Mesendoderm (in vitro differentiated cells): ENCODE data around the gene NUDCD3.

Experiments used
- DNase-seq: peaks from one replicate; pipeline ENCODE4 v3.0.0; 2013
- H2AK5ac ChIP-seq: 2 replicates; pipeline ENCODE4 v1.6.1; 2013; ENCODE audit warnings: low read length, inconsistent platforms
- H2BK120ac ChIP-seq: 2 replicates; pipeline ENCODE4 v1.6.1; 2013; ENCODE audit warnings: low read depth, mild to moderate bottlenecking, low read length, moderate library complexity, mixed read lengths
- H2BK15ac ChIP-seq: replicated peaks from 2 replicates; pipeline ENCODE4 v1.6.1; 2013; ENCODE audit warnings: low read depth, mild to moderate bottlenecking, moderate library complexity
- H2BK5ac ChIP-seq: 2 replicates; pipeline ENCODE4 v1.6.1; 2013; ENCODE audit warnings: low read length, inconsistent platforms
- H3K18ac ChIP-seq: 2 replicates; pipeline ENCODE4 v1.6.1; 2013; ENCODE audit warnings: mild to moderate bottlenecking, low read length, mixed read lengths
- H3K23ac ChIP-seq: one replicate; pipeline ENCODE4 v1.6.1; 2013; ENCODE audit warnings: low read length
- H3K27ac ChIP-seq: 2 replicates; pipeline ENCODE4 v1.5.1; 2013; ENCODE audit warnings: low read depth, mild to moderate bottlenecking, inconsistent platforms, low read length, moderate library complexity
- H3K27me3 ChIP-seq: 2 replicates; pipeline ENCODE4 v1.6.1; 2013; ENCODE audit warnings: low read length, control low read depth, mild to moderate bottlenecking, inconsistent platforms; ENCODE audit not compliant: insufficient read depth, poor library complexity
- H3K36me3 ChIP-seq: 2 replicates; pipeline ENCODE4 v1.6.1; 2013; ENCODE audit warnings: low read length, inconsistent platforms; ENCODE audit not compliant: control insufficient read depth, insufficient read depth
- H3K4ac ChIP-seq: one replicate; pipeline ENCODE4 v1.6.1; 2013; ENCODE audit warnings: low read depth, mild to moderate bottlenecking, low read length, moderate library complexity
- H3K4me1 ChIP-seq: 2 replicates; pipeline ENCODE4 v1.6.1; 2013; ENCODE audit warnings: low read depth, low read length, inconsistent platforms; ENCODE audit not compliant: control insufficient read depth
- H3K4me2 ChIP-seq: 2 replicates; pipeline ENCODE4 v1.6.1; 2013; ENCODE audit warnings: low read length
- H3K4me3 ChIP-seq: 2 replicates; pipeline ENCODE4 v1.5.1; 2013; ENCODE audit warnings: mild to moderate bottlenecking, low read length
- H3K56ac ChIP-seq: one replicate; pipeline ENCODE4 v1.6.1; 2013; ENCODE audit warnings: low read length
- H3K79me1 ChIP-seq: 2 replicates; pipeline ENCODE4 v1.6.1; 2013; ENCODE audit warnings: low read length, inconsistent platforms
- H3K79me2 ChIP-seq: 2 replicates; pipeline ENCODE4 v1.6.1; 2013; ENCODE audit warnings: mild to moderate bottlenecking, low read length; ENCODE audit not compliant: control insufficient read depth, insufficient read depth
- H3K9ac ChIP-seq: 2 replicates; pipeline ENCODE4 v1.6.1; 2013; ENCODE audit warnings: low read length, inconsistent platforms
- H4K5ac ChIP-seq: one replicate; pipeline ENCODE4 v1.6.1; 2013; ENCODE audit warnings: low read length
- H4K8ac ChIP-seq: one replicate; pipeline ENCODE4 v1.6.1; 2013; ENCODE audit warnings: low read depth, mild to moderate bottlenecking, control low read depth, low read length, moderate library complexity
- WGBS: extraction: QIAGEN DNeasy Blood & Tissue Kit; methylation state at CpG from one replicate; pipeline ENCODE4 v1.1.7; 2013; ENCODE audit warnings: low lambda C conversion rate, missing lambda C conversion rate; ENCODE audit not compliant: insufficient coverage; ENCODE audit errors: extremely low coverage; 5-methylcytosine and 5-hydroxymethylcytosine counted together

Gene NUDCD3

DNA sequence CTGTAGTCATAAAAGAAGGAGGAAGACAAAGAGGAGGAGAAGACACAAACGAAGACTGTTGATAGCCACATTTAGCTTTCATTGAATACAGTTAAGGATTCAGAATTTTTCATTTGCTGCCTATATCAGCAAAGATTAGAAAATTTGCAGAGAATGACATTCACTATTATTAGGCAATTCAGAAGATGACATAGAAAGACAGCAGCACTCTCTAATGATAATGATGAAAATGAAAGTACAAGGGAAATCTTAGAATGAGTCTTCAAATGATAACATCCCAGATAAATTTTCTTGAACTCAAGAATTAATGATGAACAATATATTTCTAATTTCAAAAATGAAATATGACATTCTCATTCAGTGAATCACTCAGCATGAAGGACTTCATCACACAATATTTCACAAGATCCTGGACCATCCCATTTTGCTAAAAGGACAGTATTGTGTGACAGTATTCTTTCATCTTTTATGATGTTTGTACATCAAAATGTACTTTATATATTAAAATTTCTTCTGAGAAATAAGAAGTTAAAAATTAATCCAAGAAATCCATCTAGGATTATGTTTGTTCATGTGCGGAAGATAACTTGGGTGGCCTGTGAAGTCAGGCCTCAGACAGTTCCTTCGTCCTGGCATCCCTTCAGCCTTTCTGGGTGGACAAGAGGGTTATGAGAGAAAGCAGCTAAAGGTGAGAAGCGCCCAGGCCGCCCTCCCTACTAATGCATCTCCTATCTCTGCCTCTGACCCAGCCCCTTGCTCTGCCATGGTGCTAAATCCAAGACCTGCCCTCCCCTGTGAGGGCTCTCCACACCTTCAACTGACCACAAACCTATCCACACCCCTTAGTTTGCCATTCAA is 117.7 kb downstream of the NUDCD3 start:
- Histone ChIP-seq H3K4me3 (no peak overlapping the region), H3K4ac (no peak overlapping the region), H3K56ac (no peak overlapping the region), H4K5ac (no peak overlapping the region), H3K79me1 (no peaks in the 10 kb centered on the region), H3K79me2 (no peaks in the 10 kb centered on the region), H3K9ac (no peak overlapping the region), H3K27me3 (no peaks in the 10 kb centered on the region), H2AK5ac (no peak overlapping the region), H2BK15ac (no peak overlapping the region), H3K23ac (no peak overlapping the region), H2BK120ac (no peak overlapping the region), H2BK5ac (no peak overlapping the region), H3K27ac (no peak overlapping the region), H4K8ac (no peak overlapping the region), H3K4me1 (no peaks in the 10 kb centered on the region), H3K36me3 (no peaks in the 10 kb centered on the region), H3K4me2 (no peak overlapping the region), H3K18ac (no peak overlapping the region)
- no CpG with 5 or more reads among the region's 5 CpGs for WGBS
- DNase-seq: no peak

DNA sequence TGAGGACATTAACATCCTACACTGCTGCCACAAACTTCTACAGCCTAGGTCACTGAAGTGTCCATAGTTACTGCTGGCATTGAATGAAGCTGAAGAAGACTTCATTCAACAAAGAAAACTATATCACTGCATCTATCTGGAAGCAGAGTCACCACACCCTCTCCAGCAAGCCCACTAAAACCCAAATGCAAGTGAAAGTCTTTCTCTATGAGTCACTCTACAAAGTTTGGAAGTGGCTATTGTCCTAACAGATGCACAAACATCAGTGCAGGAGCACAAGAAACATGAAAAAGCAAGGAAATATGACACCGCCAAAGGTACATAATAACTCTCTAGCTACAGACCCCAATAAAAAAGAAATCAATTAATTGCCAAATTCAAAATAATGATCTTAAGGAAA is 121.6 kb downstream of the NUDCD3 start:
- Histone ChIP-seq H3K9ac (no peak overlapping the region), H4K8ac (no peak overlapping the region), H3K4me1 (no peaks in the 10 kb centered on the region), H4K5ac (no peak overlapping the region), H3K18ac (no peak overlapping the region), H3K4me2 (no peak overlapping the region), H3K27ac (no peak overlapping the region), H2BK15ac (no peak overlapping the region), H3K56ac (no peak overlapping the region), H3K79me1 (no peaks in the 10 kb centered on the region), H3K36me3 (no peaks in the 10 kb centered on the region), H3K4me3 (no peak overlapping the region), H3K27me3 (no peaks in the 10 kb centered on the region), H2BK5ac (no peak overlapping the region), H3K4ac (no peak overlapping the region), H3K23ac (no peak overlapping the region), H2BK120ac (no peak overlapping the region), H2AK5ac (no peak overlapping the region), H3K79me2 (no peaks in the 10 kb centered on the region)
- no CpG with 5 or more reads among the region's 1 CpG for WGBS
- DNase-seq: no peak

DNA sequence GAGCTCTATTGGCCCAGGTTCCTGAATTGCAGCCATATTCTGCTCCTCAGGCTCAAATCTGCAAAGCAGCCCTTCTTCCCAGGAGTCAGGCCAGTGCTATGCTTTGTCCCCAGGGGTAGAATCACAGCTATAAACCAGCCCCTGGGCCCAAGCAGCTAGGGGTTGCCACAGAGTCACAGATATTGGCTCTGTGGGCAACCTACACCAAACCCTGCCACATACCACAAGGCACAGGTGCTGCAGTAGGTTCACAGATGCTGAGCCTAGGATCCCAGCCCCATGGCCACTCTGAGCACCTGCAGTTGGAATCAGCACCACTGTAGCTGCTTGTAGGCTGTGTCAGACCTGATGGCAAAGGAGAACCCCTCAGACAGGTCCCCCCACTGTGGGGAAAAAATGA is 122.0 kb downstream of the NUDCD3 start:
- Histone ChIP-seq H3K18ac (no peak overlapping the region), H3K4me3 (no peak overlapping the region), H2BK5ac (no peak overlapping the region), H3K23ac (no peak overlapping the region), H2BK120ac (no peak overlapping the region), H4K5ac (no peak overlapping the region), H3K4me1 (no peaks in the 10 kb centered on the region), H3K27ac (no peak overlapping the region), H3K56ac (no peak overlapping the region), H3K79me1 (no peaks in the 10 kb centered on the region), H2AK5ac (no peak overlapping the region), H3K4ac (no peak overlapping the region), H3K79me2 (no peaks in the 10 kb centered on the region), H3K4me2 (no peak overlapping the region), H3K36me3 (no peaks in the 10 kb centered on the region), H3K27me3 (no peaks in the 10 kb centered on the region), H2BK15ac (no peak overlapping the region), H3K9ac (no peak overlapping the region), H4K8ac (no peak overlapping the region)
- DNase-seq: no peak

DNA sequence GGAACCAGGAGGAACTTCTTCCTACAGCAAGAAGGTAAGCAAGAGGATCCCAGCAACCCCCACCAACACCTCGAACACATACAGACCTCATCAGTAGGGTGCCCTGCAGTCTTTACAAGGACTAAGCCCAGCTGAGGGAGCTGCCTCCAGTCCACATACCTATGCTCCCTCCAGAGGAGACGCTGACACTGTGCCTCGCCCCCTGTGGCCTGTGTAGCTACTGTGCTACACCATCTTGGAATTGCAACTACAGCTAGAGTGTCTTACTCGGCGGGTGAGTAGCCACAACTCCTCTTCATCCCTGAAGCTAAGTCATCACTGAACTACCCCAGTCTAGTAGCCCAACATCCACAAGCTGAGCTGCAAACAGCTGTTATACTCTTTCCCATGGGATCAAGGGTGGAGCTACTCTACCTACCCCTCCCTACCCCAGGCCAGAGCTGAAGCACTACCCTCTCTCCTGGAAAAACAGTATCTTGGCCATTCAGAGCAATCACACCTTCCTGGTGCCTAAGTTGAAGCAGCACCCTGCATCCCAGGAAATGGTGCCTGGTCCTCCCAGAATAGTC is 122.9 kb downstream of the NUDCD3 start:
- H3K27ac ChIP-seq: no peak overlapping the region
- H3K23ac ChIP-seq: no peak overlapping the region
- no peaks in the 10 kb centered on the region for H3K27me3 ChIP-seq
- H3K18ac ChIP-seq: no peak overlapping the region
- peak; percentile 25 for DNase-seq
- no peak overlapping the region for H3K56ac ChIP-seq
- no peak overlapping the region for H2BK5ac ChIP-seq
- no peaks in the 10 kb centered on the region for H3K4me1 ChIP-seq
- H3K4me2 ChIP-seq: no peak overlapping the region
- H3K36me3 ChIP-seq: no peaks in the 10 kb centered on the region
- no peaks in the 10 kb centered on the region for H3K79me2 ChIP-seq
- no peak overlapping the region for H3K4ac ChIP-seq
- H3K9ac ChIP-seq: no peak overlapping the region
- H3K79me1 ChIP-seq: no peaks in the 10 kb centered on the region
- WGBS: no CpG with 5 or more reads among the region's 5 CpGs
- no peak overlapping the region for H2BK15ac ChIP-seq
- no peak overlapping the region for H2AK5ac ChIP-seq
- no peak overlapping the region for H4K8ac ChIP-seq
- H3K4me3 ChIP-seq: no peak overlapping the region
- H2BK120ac ChIP-seq: no peak overlapping the region
- H4K5ac ChIP-seq: no peak overlapping the region

DNA sequence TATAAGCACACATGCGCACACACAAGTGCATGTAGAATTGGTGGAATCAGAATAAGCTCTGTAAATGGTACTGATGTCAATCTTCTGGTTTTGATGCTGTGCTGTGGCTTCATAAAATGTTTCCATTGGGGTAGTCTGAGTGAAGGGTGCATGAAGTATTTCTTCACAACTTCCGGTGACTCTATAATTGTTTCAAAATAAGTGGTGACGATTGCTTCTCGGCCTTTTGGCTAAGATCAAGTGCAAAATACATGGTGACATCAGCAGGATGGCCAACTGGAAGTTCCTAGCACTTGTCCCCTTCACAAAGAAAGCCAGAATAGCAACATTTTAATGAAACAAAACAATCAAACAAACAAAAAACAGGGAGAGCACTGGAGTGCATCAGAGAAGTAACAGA is 123.5 kb downstream of the NUDCD3 start:
- H3K79me1 ChIP-seq: no peaks in the 10 kb centered on the region
- H3K4ac ChIP-seq: no peak overlapping the region
- DNase-seq: no peak
- H3K27me3 ChIP-seq: no peaks in the 10 kb centered on the region
- H3K4me1 ChIP-seq: no peaks in the 10 kb centered on the region
- no peak overlapping the region for H3K4me3 ChIP-seq
- no peak overlapping the region for H3K27ac ChIP-seq
- H3K79me2 ChIP-seq: no peaks in the 10 kb centered on the region
- no peak overlapping the region for H2BK15ac ChIP-seq
- H3K4me2 ChIP-seq: no peak overlapping the region
- H2BK120ac ChIP-seq: no peak overlapping the region
- H3K23ac ChIP-seq: no peak overlapping the region
- H2AK5ac ChIP-seq: no peak overlapping the region
- no peak overlapping the region for H4K8ac ChIP-seq
- H3K56ac ChIP-seq: no peak overlapping the region
- no peak overlapping the region for H3K18ac ChIP-seq
- no peak overlapping the region for H2BK5ac ChIP-seq
- no CpG with 5 or more reads among the region's 4 CpGs for WGBS
- no peak overlapping the region for H3K9ac ChIP-seq
- H4K5ac ChIP-seq: no peak overlapping the region
- H3K36me3 ChIP-seq: no peaks in the 10 kb centered on the region

DNA sequence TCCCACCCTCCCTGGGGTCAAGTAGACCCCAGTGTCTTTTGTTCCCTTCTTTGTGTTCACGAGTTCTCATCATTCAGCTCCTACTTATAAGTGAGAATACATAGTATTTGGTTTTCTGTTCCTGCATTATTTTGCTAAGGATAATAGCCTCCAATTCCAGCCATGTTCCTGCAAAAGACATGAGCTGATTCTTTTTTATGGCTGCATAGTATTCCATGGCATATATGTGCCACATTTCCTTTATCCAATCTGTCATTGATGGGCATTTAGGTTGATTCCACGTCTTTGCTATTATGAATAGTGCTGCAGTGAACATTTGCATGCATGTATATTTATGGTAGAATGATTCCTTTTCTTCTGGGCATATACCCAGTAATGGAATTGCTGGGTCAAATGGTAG is 136.8 kb downstream of the NUDCD3 start:
- H3K9ac ChIP-seq: no peak overlapping the region
- H2BK120ac ChIP-seq: no peak overlapping the region
- H3K56ac ChIP-seq: no peak overlapping the region
- H3K27ac ChIP-seq: no peak overlapping the region
- no CpG with 5 or more reads among the region's 2 CpGs for WGBS
- no peaks in the 10 kb centered on the region for H3K36me3 ChIP-seq
- no peaks in the 10 kb centered on the region for H3K27me3 ChIP-seq
- H4K5ac ChIP-seq: no peak overlapping the region
- H3K79me1 ChIP-seq: no peaks in the 10 kb centered on the region
- no peak overlapping the region for H3K23ac ChIP-seq
- H3K4ac ChIP-seq: no peak overlapping the region
- no peaks in the 10 kb centered on the region for H3K4me1 ChIP-seq
- H2AK5ac ChIP-seq: no peak overlapping the region
- H2BK5ac ChIP-seq: no peak overlapping the region
- H2BK15ac ChIP-seq: no peak overlapping the region
- no peak overlapping the region for H3K18ac ChIP-seq
- H4K8ac ChIP-seq: no peak overlapping the region
- no peak overlapping the region for H3K4me3 ChIP-seq
- H3K4me2 ChIP-seq: no peak overlapping the region
- no peak for DNase-seq
- no peaks in the 10 kb centered on the region for H3K79me2 ChIP-seq
